GF-D8 (cell line): ENCODE data around the gene PRKAG3.
"Not testable (repeated sequence)": the region's sequence is repeated elsewhere in the genome, so short reads cannot be mapped to it uniquely, and the experiment has no call there.

ENCODE experiments used
- DNase-seq: peaks from one replicate; lab custom pipeline; 2025; lab: John Stamatoyannopoulos, UW

PRKAG3 gene

DNA sequence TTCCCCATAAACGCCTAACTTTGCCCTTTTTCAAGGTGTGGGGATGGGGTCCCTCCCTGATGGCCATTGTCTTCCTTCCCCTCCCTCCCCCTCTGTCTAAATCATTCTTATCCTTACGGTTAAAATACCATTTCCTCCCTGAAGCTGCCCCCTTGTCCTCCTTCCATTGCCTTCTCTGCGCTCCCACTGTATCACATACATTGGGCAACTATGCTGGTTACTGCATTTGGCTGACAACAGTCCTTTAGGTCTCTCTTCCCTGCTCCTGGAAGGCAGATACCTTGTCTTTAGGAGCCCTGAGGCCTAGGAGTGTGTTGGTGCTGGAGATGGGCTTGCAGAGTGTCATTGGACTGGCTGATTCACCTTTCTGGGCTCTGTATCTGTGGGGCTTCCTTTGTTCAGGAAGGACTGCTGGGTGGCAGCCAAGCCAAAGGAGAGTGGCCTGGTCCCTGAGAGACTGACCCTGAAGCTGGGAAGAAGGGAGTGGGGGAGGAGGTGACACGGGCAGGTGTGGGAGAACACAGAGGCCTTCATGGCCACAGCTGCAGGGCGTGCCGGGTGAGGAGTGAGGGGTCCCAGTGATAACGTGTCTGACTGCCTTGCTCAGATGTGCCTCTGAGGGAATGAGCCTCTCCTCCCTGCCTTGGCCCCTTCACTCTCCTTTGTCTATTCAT is 30.2 kb upstream of the PRKAG3 start:
- DNase-seq, result no peak

DNA sequence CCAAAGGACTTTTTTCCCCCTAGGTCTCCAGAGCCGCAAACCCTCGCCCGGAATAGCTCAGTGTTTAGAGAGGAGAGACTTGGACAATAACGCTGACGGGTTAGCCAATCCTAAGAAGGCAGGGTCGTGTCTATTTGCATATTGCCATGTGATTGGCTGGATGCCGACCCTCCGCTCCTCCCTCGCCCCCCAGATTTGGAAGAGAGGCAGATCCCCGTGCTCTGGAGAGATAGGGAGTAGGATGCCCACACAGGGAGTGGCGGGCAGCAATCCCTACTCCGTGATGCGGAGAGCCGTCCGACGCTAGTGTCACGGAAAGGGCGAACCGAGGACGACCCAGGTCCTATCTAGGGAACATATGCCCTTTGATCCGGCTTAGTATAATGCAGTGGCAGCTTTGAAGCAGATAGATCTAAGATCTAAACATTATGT is 29.4 kb upstream of the PRKAG3 start:
- DNase-seq, result no peak

- no peak for DNase-seq
Observed at GRCh38 chr2:218859988-218860831, 28.6 kb upstream of the PRKAG3 start.

DNA sequence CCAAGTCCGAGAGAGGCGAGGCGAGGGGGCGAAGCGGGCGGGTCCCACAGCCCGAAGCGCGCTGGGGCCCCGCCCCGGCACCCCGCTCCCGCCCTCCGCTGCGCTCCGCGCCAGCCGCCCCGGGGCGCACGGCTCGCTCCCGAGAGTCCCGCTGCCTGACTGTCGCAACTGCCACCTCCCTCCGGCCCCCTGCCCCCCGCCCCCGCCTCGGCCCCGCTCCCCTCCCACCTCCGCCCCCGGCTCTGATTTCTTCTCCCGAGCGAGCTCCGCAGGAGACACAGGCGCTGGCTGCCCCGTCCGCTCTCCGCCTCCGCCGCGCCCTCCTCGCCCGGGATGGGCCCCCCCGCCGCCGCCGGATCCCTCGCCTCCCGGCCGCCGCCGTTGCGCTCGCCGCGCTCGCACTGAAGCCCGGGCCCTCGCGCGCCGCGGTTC is 28.0 kb upstream of the PRKAG3 start, which contains the start of gene WNT6:
Gene WNT6, plus strand, starts transcription at position 250 of the 432 bp plus-strand sequence. CDS start 233 bp downstream, outside the sequence.
- no peak for DNase-seq

GRCh38 chr2:218858671-218859555 is 27.3 kb upstream of the PRKAG3 start:
- no peak for DNase-seq

DNA sequence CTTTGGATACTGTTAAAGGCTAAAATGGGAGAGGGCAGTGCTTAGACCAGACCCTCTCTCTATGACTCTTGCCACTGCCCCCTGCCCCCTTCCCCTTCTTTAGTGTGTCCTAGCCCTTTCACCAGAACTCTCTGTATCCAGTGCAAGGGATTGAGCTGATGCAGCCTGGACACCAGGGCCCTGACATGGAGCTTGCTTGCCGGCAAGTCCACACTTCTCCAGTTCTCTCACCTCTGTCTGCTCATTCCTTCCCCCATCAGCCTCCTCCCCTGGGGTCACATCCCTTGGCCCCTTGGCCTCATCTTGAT is 26.5 kb upstream of the PRKAG3 start:
- DNase-seq, result no peak

DNA sequence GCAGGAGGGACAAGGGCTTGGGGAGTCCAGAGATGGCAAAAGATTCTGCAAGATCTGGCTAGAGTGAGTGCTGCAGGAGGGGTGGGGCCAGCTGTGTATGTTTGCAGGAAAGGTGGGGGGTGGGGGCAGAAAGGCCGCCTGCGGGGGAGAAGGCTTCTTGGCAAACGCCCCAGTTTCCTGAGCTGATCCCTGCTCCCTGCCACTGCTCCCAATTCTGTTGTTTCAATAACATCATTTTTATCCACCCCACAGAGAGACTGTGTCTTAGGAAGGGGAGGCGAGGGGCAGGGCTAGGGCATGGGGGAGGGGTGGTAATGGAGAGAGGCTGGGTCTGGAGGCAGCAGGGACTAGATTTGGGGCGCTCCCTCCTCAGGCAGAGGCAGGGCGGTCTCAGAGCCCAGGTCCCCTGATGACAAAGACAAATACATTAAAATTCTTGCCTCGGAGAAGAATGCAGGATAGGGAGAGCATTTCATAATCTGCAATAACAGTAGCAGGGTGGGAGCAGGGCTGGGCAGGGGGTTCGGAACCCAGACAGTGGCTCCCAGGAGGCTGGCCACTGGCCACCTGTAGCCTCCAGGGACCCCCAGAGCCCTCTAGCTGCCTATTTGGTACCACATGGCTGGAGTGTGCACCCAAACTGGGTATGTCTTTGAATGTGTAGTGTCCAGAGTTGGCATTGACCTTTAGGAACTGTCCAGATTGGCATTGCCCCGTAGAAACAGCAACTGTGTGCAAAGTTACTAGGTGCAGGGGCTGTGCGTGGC is 26.0 kb upstream of the PRKAG3 start:
- DNase-seq, result no peak

DNA sequence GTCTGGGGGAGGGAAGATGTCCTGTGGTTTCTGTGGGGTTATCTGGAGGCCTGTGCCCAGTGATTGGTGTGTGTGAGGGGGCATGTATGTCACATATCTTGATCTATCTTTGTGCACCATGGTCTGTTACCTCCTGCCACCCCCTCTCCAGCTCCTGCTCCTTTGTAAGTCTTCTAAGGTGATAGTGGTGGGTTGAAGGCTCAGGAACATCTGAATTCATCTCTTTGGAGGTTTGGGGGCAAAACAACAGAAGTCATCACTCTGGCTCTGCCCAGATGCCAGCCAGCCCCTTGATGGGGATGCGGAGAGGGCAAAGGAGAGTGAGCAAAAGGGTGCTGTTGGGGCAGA is 25.3 kb upstream of the PRKAG3 start:
- no peak for DNase-seq

- peak; percentile 12 for DNase-seq
Observed at GRCh38 chr2:218856167-218856895, 24.7 kb upstream of the PRKAG3 start.

DNA sequence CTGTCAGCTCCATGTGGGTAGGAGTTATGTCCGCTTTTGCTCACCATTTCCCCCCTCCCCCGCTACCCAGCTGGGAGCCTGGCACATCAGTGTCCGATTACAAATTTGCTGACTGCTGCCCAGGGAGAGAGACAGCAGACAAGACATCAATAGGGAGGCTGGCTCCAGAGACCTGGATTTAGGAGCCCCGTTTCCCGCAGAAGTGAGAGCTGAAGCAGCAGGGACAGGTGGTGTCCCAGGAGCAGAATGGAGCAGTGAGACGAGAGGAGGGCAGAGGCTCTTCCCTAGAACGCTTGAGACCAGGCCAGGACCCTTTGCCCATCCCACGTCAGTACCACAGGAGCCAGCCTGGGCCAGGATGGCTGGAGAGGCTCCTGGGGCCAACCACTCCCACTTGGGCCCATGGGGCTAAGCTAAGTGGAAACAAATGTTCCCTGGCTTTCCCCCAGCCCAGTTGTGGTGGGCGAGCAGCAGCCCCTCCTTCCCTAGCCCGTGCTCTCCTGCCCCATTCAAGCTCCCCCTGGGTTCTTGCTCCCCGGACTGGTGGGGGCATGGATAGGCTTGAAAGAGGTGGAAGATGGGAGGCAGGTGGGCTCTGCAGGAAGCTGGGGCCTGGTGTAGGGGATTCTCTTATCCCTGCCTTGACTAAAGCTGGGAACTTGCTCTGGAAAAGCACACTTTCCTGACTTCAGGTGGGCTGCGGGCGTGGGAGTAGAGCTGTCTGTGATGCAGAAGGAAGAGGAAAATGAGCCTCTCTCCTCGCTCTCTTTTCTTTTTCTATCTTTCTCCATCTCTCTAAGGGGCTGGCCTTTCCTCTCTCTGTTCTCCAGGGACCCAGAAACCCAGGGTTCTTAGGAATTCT is 23.9 kb upstream of the PRKAG3 start:
- DNase-seq, result no peak

DNA sequence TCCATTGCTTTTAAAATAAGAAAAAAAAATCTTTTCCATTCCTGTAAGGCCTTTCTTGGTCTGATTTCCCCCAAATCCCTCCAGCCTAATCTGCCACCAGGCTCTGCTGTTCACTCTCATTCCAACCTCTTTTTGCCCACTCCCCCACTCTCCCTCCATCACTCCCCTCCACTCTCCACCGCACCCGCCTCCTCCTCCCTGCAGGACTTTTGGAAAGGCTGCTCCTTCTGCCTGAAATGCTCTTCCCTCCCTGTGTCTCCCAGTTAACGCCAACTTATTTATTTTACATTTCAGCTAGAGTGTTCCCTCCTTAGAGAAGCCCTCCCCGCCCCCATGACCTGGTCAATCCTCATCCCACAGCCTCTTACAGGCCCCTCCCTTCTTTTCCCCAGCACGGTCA is 23.3 kb upstream of the PRKAG3 start:
- no peak for DNase-seq

DNA sequence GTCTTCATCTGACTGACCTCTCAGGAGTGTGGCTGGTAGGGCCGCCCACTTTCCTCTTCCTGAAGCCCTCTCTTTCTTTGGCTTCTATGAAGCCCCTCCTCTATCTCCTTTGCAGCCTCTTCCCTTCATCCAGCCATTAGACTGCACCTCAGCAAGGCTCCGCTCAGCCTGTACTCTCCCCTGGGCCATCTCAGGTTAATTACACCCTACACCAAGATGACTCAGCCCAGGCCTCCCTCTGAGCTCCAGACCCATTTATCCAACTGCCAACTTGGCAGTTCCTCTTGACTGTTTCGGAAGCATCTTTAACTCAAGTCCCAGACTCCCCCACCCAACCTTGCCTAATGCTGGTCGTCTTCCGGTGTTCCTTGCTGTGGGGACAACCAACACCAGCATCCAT is 22.2 kb upstream of the PRKAG3 start:
- no peak for DNase-seq

- no peak for DNase-seq
Observed at GRCh38 chr2:218852911-218853667, 21.5 kb upstream of the PRKAG3 start.

DNA sequence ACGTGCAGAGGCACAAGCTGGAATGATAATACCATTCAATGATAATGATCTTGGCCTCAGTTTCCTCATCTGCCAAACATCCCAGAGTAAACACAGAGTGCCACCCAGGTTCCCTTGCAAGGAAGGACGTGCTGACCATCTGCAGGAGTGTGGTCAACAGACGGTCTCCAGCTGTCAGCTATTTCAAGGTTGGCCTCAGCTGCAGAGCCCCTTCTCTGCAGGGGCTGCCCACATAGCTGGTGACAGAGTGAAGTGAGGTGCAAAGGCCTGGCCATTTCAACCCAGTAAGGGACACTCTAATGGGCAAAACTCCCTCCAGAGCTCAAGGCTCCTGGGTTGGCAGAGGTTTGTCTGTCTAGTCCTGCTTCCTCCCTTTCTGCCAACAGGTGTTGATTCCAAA is 19.7 kb upstream of the PRKAG3 start:
- no peak for DNase-seq

- no peak for DNase-seq
Observed at GRCh38 chr2:218850796-218851195, 19.2 kb upstream of the PRKAG3 start.

GRCh38 chr2:218849721-218850120 is 18.1 kb upstream of the PRKAG3 start:
- no peak for DNase-seq

DNA sequence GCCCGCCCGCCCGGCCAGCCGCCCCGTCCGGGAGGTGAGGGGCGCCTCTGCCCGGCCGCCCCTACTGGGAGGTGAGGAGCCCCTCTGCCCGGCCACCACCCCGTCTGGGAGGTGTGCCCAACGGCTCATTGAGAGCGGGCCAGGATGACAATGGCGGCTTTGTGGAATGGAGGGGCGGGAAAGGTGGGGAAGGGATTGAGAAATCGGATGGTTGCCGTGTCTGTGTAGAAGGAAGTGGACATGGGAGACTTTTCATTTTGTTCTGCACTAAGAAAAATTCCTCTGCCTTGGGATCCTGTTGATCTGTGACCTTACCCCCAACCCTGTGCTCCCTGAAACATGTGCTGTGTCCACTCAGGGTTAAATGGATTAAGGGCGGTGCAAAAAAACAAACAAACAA is 15.4 kb upstream of the PRKAG3 start:
- not testable (repeated sequence) for DNase-seq

GRCh38 chr2:218844334-218844733 is 12.7 kb upstream of the PRKAG3 start:
- DNase-seq, result not testable (repeated sequence)

DNA sequence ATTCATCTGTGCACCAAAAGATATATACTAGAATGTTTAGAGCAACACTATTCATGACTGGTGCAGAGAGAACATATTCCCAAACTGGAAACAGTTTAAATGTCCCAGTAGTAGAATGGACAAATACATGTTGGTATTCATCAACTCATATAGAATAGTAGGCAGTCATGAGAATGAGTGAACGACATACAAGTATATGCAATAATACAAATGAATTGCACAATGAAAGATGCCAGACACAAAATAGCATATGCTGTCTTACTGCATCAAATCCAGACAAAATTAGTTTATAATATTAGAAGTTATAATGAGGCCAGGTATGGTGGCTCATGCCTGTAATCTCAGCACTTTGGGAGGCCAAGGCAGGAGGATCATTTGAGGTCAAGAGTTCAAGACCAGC is 8.3 kb upstream of the PRKAG3 start:
- DNase-seq, result no peak
